Measurements from ENCODE around the gene ATP8A2.
A peak's percentile ranks its signal among the peaks of the same experiment; 100 is the strongest.

ATP8A2 gene

GRCh38 chr13:25645681-25646080, 273.9 kb downstream of the ATP8A2 start:
- DNase-seq: no peak

GRCh38 chr13:25649001-25649633, 277.3 kb downstream of the ATP8A2 start:
- no peak for DNase-seq

GRCh38 chr13:25652764-25653163, 281.0 kb downstream of the ATP8A2 start:
- DNase-seq: no peak

- DNase-seq: no peak
Observed at GRCh38 chr13:25654322-25654721, 282.5 kb downstream of the ATP8A2 start.

- DNase-seq: no peak
Observed at GRCh38 chr13:25657157-25657556, 285.4 kb downstream of the ATP8A2 start.

- no peak for DNase-seq
Observed at GRCh38 chr13:25659091-25659795, 287.5 kb downstream of the ATP8A2 start.

GRCh38 chr13:25660996-25661395, 289.2 kb downstream of the ATP8A2 start:
- no peak for DNase-seq

GRCh38 chr13:25662516-25662915, 290.7 kb downstream of the ATP8A2 start:
- DNase-seq: no peak

GRCh38 chr13:25668345-25668744, 296.6 kb downstream of the ATP8A2 start:
- DNase-seq: no peak

GRCh38 chr13:25673711-25674110, 301.9 kb downstream of the ATP8A2 start:
- no peak for DNase-seq

GRCh38 chr13:25674371-25674770, 302.6 kb downstream of the ATP8A2 start:
- DNase-seq: no peak

GRCh38 chr13:25675060-25675459, 303.3 kb downstream of the ATP8A2 start:
- no peak for DNase-seq

GRCh38 chr13:25677956-25678355, 306.2 kb downstream of the ATP8A2 start:
- no peak for DNase-seq

GRCh38 chr13:25678398-25678797, 306.6 kb downstream of the ATP8A2 start:
- DNase-seq: peak; percentile 10

- DNase-seq: no peak
Observed at GRCh38 chr13:25679159-25679558, 307.4 kb downstream of the ATP8A2 start.

- no peak for DNase-seq
Observed at GRCh38 chr13:25679936-25680335, 308.2 kb downstream of the ATP8A2 start.

- DNase-seq: no peak
Observed at GRCh38 chr13:25682276-25682675, 310.5 kb downstream of the ATP8A2 start.

GRCh38 chr13:25683056-25683455, 311.3 kb downstream of the ATP8A2 start:
- DNase-seq: no peak

GRCh38 chr13:25683662-25684370, 312.0 kb downstream of the ATP8A2 start:
- no peak for DNase-seq

GRCh38 chr13:25684491-25684890, 312.7 kb downstream of the ATP8A2 start:
- no peak for DNase-seq

GRCh38 chr13:25686831-25687470, 315.2 kb downstream of the ATP8A2 start:
- no peak for DNase-seq

GRCh38 chr13:25687471-25688225, 315.9 kb downstream of the ATP8A2 start:
- no peak for DNase-seq

- DNase-seq: no peak
Observed at GRCh38 chr13:25688536-25688935, 316.8 kb downstream of the ATP8A2 start.

Data from CD4-positive, alpha-beta T cell treated with Interleukin-6 for 4 hours (primary cell).